CD14-positive monocyte (primary cell): ENCODE data around the gene SAMSN1. TPM values are rescaled to one million over a fixed set of nuclear protein-coding genes. Genes with fewer than 3 reads are reported as not detected.

Source experiments
- DNase-seq, 3 donors: peaks; one replicate each; pipeline ENCODE4 v3.0.0-alpha.2; 2011 to 2022
- H2AFZ ChIP-seq: 2 replicates; pipeline ENCODE4 v1.6.0; 2012; ENCODE audit warnings: mild to moderate bottlenecking, low read depth, low read length, inconsistent platforms; ENCODE audit not compliant: insufficient read depth, poor library complexity, severe bottlenecking
- H3K27ac ChIP-seq, 2 donors: 1 replicate in 1 of 2; 2 replicates in 1 of 2; pipeline ENCODE4 v1.5.1; 2012 to 2013; ENCODE audit warnings: low read length in 2 of 2, control low read depth in 1 of 2, inconsistent platforms in 1 of 2, low read depth in 1 of 2, mild to moderate bottlenecking in 1 of 2
- H3K27me3 ChIP-seq, 2 donors: one replicate each; pipeline versions ENCODE4 v1.6.0 to v1.6.1; 2011 to 2013; ENCODE audit warnings: low read length in 2 of 2; ENCODE audit not compliant: control insufficient read depth in 2 of 2, insufficient read depth in 2 of 2
- H3K36me3 ChIP-seq, 2 donors: replicated peaks in 1 of 2; 1 replicate in 1 of 2; 2 replicates in 1 of 2; pipeline versions ENCODE4 v1.5.1 to v1.6.1; 2012 to 2013; ENCODE audit warnings: low read length in 2 of 2, control low read depth in 1 of 2, inconsistent platforms in 1 of 2, mild to moderate bottlenecking in 1 of 2; ENCODE audit not compliant: insufficient read depth in 2 of 2, control insufficient read depth in 1 of 2
- H3K4me1 ChIP-seq, 2 donors: 1 replicate in 1 of 2; 2 replicates in 1 of 2; pipeline versions ENCODE4 v1.5.1 to v1.6.1; 2012 to 2013; ENCODE audit warnings: low read length in 2 of 2, control low read depth in 1 of 2, inconsistent platforms in 1 of 2, mild to moderate bottlenecking in 1 of 2, moderate library complexity in 1 of 2; ENCODE audit not compliant: insufficient read depth in 2 of 2, control insufficient read depth in 1 of 2
- H3K4me2 ChIP-seq: replicated peaks from 2 replicates; pipeline ENCODE3; 2012; ENCODE audit warnings: low read length, moderate library complexity, mild to moderate bottlenecking; ENCODE audit not compliant: poor library complexity, severe bottlenecking; ENCODE audit errors: extremely low read depth
- H3K4me3 ChIP-seq, 3 experiments: fragments of 200-600 bp in 1 of 3; sonication (generic) in 1 of 3; replicated peaks in 1 of 3; 1 replicate in 2 of 3; 2 replicates in 1 of 3; pipeline ENCODE4 v1.5.1; 2011 to 2013; ENCODE audit warnings: low read length in 3 of 3, mild to moderate bottlenecking in 3 of 3, control low read depth in 2 of 3, low read depth in 2 of 3, inconsistent platforms in 1 of 3, moderate library complexity in 1 of 3
- H3K79me2 ChIP-seq: 2 replicates; pipeline ENCODE4 v1.6.0; 2012; ENCODE audit warnings: mild to moderate bottlenecking, control low read depth, inconsistent platforms, low read length, moderate library complexity; ENCODE audit not compliant: insufficient read depth
- H3K9ac ChIP-seq: 2 replicates; pipeline ENCODE4 v1.6.0; 2017; ENCODE audit warnings: low read length, mild to moderate bottlenecking; ENCODE audit not compliant: insufficient read depth, poor library complexity, severe bottlenecking
- H3K9me3 ChIP-seq, 2 donors: replicated peaks in 1 of 2; 1 replicate in 1 of 2; 2 replicates in 1 of 2; pipeline versions ENCODE4 v1.5.1 to v1.6.1; 2012 to 2013; ENCODE audit warnings: low read length in 2 of 2, control low read depth in 1 of 2; ENCODE audit not compliant: control insufficient read depth in 1 of 2, insufficient read depth in 1 of 2
- H4K20me1 ChIP-seq: 2 replicates; pipeline ENCODE4 v1.6.0; 2012; ENCODE audit warnings: mild to moderate bottlenecking, low read length, control low read depth, moderate library complexity; ENCODE audit not compliant: insufficient read depth
- H3K27ac Mint-ChIP-seq, 7 donors: one replicate each; pipeline ENCODE4 v1.8.0; 2020; ENCODE audit warnings: mild to moderate bottlenecking in 7 of 7, mixed read lengths in 7 of 7, moderate library complexity in 6 of 7, inconsistent platforms in 2 of 7
- H3K27me3 Mint-ChIP-seq, 3 donors: one replicate each; pipeline ENCODE4 v1.8.0; 2021 to 2022; ENCODE audit warnings: low read depth in 3 of 3, mild to moderate bottlenecking in 3 of 3, mixed read lengths in 3 of 3, moderate library complexity in 3 of 3, inconsistent platforms in 1 of 3
- H3K36me3 Mint-ChIP-seq, 2 donors: one replicate each; pipeline ENCODE4 v1.8.0; 2020; ENCODE audit warnings: mixed read lengths in 2 of 2, inconsistent platforms in 1 of 2, mild to moderate bottlenecking in 1 of 2
- H3K4me1 Mint-ChIP-seq: one replicate; pipeline ENCODE4 v1.8.0; 2020; ENCODE audit warnings: mild to moderate bottlenecking, mixed read lengths
- H3K4me3 Mint-ChIP-seq, 2 donors: one replicate each; pipeline ENCODE4 v1.8.0; 2020; ENCODE audit warnings: mild to moderate bottlenecking in 2 of 2, mixed read lengths in 2 of 2, moderate library complexity in 1 of 2
- H3K9me3 Mint-ChIP-seq, 7 donors: one replicate each; pipeline ENCODE4 v1.8.0; 2020 to 2022; ENCODE audit warnings: mixed read lengths in 7 of 7, mild to moderate bottlenecking in 6 of 7, moderate library complexity in 6 of 7, inconsistent platforms in 2 of 7
- WGBS: methylation state at CpG from one replicate; pipeline ENCODE4 v1.1.5; 2013; ENCODE audit warnings: missing lambda C conversion rate; ENCODE audit not compliant: insufficient coverage; 5-methylcytosine and 5-hydroxymethylcytosine counted together
- intact Hi-C, 2 donors: fragments of 100-400 bp; cut with micrococcal nuclease; formaldehyde crosslinking; loops; one replicate each; pipeline versions ENCODE4 v1.15.0 to v1.15.1; 2023
- polyA plus RNA-seq, 3 donors: library from polyadenylated mRNA; depleted of rRNA in 1 of 3; unstranded in 2 of 3; stranded (reverse) in 1 of 3; fragments of 300-500 nt in 2 of 3; fragments of >200 nt in 1 of 3; fragmentation: Illumina TruSeq in 2 of 3; gene quantifications; 1 replicate in 2 of 3; 2 replicates in 1 of 3; pipeline ENCODE4 v1.2.3, GENCODE V29; 2012 to 2021
- TF ChIP-seq, protein P1 (sequence below): fragments of 200-600 bp; IDR thresholded peaks from one replicate; pipeline ENCODE4 v1.8.0; 2022; ENCODE audit warnings: antibody characterized with exemption, mild to moderate bottlenecking

The SAMSN1 gene
- polyA plus RNA-seq, 3 donors = 20.9 to 38.6 (median 31.0) TPM

DNA sequence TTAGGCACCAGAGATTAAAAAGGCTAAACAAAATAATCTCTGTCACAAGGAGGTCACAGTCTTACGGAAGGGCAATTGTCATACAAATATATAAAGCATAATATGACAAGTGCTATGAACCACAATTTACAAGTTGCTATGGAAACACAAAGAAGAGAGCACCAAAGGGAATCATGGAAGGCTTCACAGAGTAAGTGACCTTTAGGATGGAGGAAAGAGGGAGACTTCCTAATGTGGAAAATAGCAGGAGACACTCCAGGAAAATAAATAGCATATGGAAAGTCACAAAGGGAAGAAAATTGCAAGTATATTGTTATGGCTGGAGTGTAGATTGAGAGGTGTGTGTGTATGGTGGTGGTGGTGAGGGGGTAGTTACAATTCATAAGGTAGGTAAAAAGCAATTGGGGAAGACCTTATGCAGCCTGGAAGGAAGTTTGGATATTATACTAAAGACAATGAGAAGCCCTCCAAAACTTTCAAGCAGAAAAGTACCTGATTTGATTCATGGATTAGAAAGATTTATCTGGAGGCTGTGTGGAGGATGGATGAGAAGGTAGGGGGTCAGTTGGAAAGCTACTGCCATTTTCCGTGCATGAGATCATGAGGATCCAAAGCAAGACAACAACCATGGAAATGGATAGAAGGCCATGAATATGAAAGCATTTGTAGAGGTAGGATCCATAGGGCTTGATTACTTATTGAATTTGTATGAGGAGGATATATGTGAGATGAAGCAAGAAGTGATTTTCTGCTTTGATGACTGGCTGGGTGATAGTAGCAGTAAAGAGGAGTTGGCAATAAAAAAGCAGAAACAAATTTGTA lies 61.7 kb downstream of the SAMSN1 start:
- no peak overlapping the region for H2AFZ ChIP-seq
- H3K4me1 ChIP-seq = peaks cover 37 to 38% of the 10 kb centered on the region in 2 donors
- Mint-ChIP-seq H3K27ac (peak overlapping the region in 4 of 7 donors; percentile 4 to 66 (median 31)), H3K36me3 (peaks cover 43 to 46% of the 10 kb centered on the region in 2 donors), H3K4me1 (peaks cover 49% of the 10 kb centered on the region), H3K27me3 (no peaks in the 10 kb centered on the region), H3K4me3 (no peak overlapping the region), H3K9me3 (peaks cover 0 to 5% (median 0%) of the 10 kb centered on the region in 7 donors)
- H3K4me3 ChIP-seq = no peak overlapping the region
- H3K9ac ChIP-seq = no peak overlapping the region
- H3K27ac ChIP-seq = no peak overlapping the region
- intact Hi-C loops = loop anchor here (5.0 to 10.0 kb wide), 2 partner anchors 60 to 63 kb away; partner anchors contain the start of gene SAMSN1 (in 2 of the 2)
- no peaks in the 10 kb centered on the region for H3K79me2 ChIP-seq
- peaks cover 10 to 49% of the 10 kb centered on the region in 2 donors for H3K36me3 ChIP-seq
- TF ChIP-seq, protein P1, sequence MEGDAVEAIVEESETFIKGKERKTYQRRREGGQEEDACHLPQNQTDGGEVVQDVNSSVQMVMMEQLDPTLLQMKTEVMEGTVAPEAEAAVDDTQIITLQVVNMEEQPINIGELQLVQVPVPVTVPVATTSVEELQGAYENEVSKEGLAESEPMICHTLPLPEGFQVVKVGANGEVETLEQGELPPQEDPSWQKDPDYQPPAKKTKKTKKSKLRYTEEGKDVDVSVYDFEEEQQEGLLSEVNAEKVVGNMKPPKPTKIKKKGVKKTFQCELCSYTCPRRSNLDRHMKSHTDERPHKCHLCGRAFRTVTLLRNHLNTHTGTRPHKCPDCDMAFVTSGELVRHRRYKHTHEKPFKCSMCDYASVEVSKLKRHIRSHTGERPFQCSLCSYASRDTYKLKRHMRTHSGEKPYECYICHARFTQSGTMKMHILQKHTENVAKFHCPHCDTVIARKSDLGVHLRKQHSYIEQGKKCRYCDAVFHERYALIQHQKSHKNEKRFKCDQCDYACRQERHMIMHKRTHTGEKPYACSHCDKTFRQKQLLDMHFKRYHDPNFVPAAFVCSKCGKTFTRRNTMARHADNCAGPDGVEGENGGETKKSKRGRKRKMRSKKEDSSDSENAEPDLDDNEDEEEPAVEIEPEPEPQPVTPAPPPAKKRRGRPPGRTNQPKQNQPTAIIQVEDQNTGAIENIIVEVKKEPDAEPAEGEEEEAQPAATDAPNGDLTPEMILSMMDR = no peak
- no peak overlapping the region for H3K4me2 ChIP-seq
- WGBS = 88% methylated on average over 1 of the region's 2 CpGs
- DNase-seq = no peak
- no peaks in the 10 kb centered on the region for H4K20me1 ChIP-seq
- H3K9me3 ChIP-seq = no peaks in the 10 kb centered on the region
- H3K27me3 ChIP-seq = no peaks in the 10 kb centered on the region

DNA sequence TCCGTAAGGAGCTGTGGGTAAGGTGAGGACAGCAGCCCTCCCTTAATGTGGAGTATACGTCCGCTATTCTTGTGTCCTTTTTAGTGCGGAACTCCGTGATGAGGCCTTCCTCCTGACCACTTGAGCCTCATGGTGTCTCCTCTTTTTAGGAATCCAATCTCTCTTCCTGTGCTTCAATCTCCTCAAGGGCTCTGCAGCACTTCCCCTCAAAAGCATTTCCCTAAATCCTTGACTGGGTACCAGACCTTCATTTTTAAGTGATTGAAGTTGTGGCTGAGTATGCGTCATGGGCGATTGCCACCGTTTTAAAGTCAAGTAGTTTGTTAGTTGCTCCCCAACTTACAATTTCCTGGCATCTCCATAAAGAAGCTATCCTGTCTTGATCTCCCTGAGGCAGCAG lies 62.8 kb downstream of the SAMSN1 start:
- H3K9ac ChIP-seq = no peak overlapping the region
- no peaks in the 10 kb centered on the region for H3K27me3 Mint-ChIP-seq
- H3K79me2 ChIP-seq = no peaks in the 10 kb centered on the region
- H4K20me1 ChIP-seq = no peaks in the 10 kb centered on the region
- peaks cover 58% of the 10 kb centered on the region for H3K4me1 Mint-ChIP-seq
- peaks cover 7 to 39% of the 10 kb centered on the region in 2 donors for H3K36me3 ChIP-seq
- intact Hi-C loops = loop anchor here (5.0 to 10.0 kb wide), 2 partner anchors 62 to 64 kb away; partner anchors contain the start of gene SAMSN1 (in 2 of the 2)
- H2AFZ ChIP-seq = no peak overlapping the region
- no peaks in the 10 kb centered on the region for H3K9me3 ChIP-seq
- H3K27me3 ChIP-seq = no peaks in the 10 kb centered on the region
- peak overlapping the region; percentile 88 to 96 (median 94) for H3K27ac Mint-ChIP-seq
- no peak overlapping the region for H3K4me3 ChIP-seq
- H3K4me2 ChIP-seq = no peak overlapping the region
- WGBS = 97% methylated on average over 5 of the region's 8 CpGs
- H3K4me3 Mint-ChIP-seq = no peak overlapping the region
- peaks cover 0 to 5% (median 0%) of the 10 kb centered on the region in 7 donors for H3K9me3 Mint-ChIP-seq
- H3K4me1 ChIP-seq = peaks cover 38 to 39% of the 10 kb centered on the region in 2 donors
- TF ChIP-seq, protein P1 = no peak
- peaks cover 37 to 42% of the 10 kb centered on the region in 2 donors for H3K36me3 Mint-ChIP-seq
- DNase-seq = peak; percentile 15 to 51 (median 36)
- peak overlapping the region; percentile 8 to 95 for H3K27ac ChIP-seq
